ENCODE data around the gene FAM156A.
"Not testable (repeated sequence)": the region's sequence is repeated elsewhere in the genome, so short reads cannot be mapped to it uniquely, and the experiment has no call there.

The FAM156A gene

GRCh38 chrX:52974336-52974992, 16.1 kb upstream of the FAM156A start:
- H3K27ac ChIP-seq = not testable (repeated sequence)

DNA sequence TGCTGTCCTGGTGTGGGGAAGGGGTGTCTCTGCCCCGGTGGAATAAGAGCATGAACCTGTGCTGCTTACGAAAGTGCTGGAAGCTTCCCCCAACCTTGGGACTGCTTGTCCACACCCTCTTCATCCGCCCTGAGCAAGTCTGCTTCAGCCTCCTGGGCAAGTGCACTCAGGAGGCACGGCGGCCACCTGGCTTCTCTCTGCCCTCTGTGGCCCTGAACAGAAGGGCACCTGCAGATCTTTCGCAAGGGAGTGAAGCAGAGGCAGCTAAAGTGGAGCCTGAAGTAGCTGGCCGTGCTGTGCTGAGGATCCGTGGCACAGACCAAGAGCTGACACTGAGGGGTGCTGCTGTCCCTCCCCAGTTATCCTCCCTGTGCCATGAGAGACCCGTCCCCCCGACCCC, 9.6 kb upstream of the FAM156A start:
- H3K4me3 ChIP-seq, H3K27ac ChIP-seq: not testable (repeated sequence)

More at GRCh38 chrX:52974336-52974992, 16.1 kb upstream of the FAM156A start:
- not testable (repeated sequence) for H3K4me3 ChIP-seq

DNA sequence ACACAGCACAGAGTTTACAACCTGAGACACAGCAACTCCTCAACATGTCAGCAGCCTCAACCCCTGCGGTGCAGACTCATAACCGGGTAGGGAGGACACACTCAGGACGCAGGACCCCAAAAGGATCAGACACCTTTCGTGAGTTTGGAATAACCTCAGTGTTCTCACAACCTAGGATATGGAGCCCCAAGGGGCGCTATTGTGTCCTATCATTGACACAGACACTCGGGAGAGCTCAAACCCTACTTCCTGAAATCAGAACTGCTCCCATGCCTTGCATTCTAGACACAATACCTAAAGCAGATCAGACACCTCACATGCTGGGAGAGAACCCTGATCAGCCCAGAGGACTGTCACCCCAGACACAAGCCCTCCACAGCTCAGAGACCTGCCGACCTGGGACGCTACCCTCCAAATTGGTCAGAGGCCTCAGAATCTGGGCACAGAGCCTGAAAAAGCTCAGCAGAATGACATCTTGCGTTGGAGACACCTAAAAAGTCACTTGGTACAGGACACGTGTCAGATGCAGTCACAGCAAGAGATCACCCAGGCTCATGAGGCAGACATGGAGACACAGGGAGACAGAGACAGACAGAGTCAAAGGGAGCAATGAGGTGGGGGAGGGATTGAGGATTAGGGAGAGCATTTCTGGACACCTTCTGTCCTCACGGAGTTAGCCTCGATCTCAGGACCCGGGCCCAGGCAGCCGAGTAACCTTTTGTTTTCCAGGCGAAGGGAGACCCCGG, 8.8 kb upstream of the FAM156A start:
- H3K27ac ChIP-seq, H3K4me3 ChIP-seq: not testable (repeated sequence)

GRCh38 chrX:52958961-52959360, 643 bp upstream of the FAM156A start:
- H3K4me3 ChIP-seq, H3K27ac ChIP-seq: not testable (repeated sequence)

GRCh38 chrX:52949884-52950283, 8.4 kb downstream of the FAM156A start:
- H3K4me3 ChIP-seq, H3K27ac ChIP-seq: not testable (repeated sequence)

DNA sequence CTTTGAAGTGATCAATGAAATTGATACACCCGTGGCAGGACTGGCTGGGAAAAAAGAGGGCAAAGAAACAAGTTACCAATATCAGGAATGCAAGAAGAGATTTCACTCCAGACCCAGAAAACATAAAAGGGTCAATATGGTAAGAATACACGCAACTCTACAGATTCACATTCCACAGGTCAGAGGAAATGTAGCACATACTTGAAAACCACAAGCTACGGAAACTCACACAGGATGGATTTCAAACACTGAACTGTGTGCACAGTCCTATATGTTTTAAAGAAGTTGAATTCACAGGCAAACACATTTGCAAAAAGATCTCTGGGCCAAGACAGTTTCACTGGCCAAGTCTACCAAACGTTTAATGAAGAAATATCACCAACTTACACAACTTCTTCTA, 9.0 kb downstream of the FAM156A start:
- H3K4me3 ChIP-seq, H3K27ac ChIP-seq: not testable (repeated sequence)

DNA sequence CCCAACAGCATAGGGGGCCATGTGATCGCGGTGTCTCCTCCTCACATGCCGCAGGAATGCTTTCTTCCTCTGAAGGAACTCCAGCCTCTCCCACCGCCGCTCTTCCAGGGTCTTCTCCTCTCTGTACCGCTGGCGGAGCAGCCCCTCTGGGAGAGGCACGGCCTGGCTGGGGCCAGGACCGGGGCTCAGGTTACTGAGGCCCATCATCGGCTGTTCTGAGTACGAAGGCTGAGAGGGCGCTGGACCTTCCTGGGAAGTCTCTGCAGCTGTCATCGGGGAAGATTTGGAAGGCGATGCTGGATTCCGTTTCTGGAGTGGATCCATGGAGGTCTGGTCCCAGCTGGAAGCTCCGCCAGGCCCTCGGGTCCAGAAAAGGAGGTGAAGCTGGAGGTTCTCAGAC, 10.1 kb downstream of the FAM156A start:
- not testable (repeated sequence) for H3K27ac ChIP-seq, H3K4me3 ChIP-seq

GRCh38 chrX:52947501-52947900, 10.8 kb downstream of the FAM156A start:
- not testable (repeated sequence) for H3K4me3 ChIP-seq, H3K27ac ChIP-seq

- not testable (repeated sequence) for H3K4me3 ChIP-seq, H3K27ac ChIP-seq
Measured at GRCh38 chrX:52945838-52946494, 12.4 kb downstream of the FAM156A start.

DNA sequence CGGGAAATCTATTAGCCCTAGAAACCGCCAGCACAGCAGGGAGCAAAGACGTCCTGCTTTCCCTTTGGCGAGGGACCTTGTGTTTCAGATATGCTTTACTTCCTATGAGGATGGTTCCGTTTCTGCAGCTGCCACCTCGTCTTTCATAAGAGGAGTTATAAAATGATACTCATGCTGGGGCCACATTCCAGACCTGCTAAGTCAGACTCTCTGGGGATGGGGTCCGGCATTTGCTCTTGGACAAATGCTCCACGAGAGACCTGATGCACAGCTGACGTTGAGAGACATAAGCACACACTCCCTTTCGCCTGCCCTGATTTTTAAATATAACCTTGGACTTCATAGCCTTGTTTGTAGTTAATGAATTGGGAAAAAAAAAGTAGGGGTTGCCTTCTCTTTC, 16.6 kb downstream of the FAM156A start:
- H3K27ac ChIP-seq, H3K4me3 ChIP-seq: not testable (repeated sequence)

GRCh38 chrX:52940704-52941103, 17.6 kb downstream of the FAM156A start:
- not testable (repeated sequence) for H3K27ac ChIP-seq, H3K4me3 ChIP-seq

DNA sequence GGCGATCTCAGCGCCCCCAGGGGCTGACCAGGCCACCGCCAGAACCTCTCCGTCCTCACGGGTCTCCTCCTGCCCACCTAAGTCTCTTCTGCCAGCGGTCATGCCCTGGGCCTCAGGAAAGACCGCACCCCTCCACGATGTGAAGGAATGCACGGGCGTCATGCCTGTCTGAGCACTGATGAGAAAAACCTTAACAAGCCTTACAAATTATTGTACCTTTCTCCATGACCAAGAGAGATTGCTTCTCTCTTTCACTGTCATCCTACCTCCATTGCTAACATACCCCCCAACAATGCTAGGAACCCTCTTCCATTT, 22.9 kb downstream of the FAM156A start:
- peak overlapping the region; percentile 42 to 56 (median 45) for H3K4me3 ChIP-seq
- H3K27ac ChIP-seq = peak overlapping the region; percentile 74 to 99 (median 93)

- H3K27ac ChIP-seq = peak overlapping the region; percentile 74 to 99 (median 93)
- peak overlapping the region; percentile 42 to 56 (median 45) for H3K4me3 ChIP-seq
Measured at GRCh38 chrX:52934704-52935469, 23.4 kb downstream of the FAM156A start.

DNA sequence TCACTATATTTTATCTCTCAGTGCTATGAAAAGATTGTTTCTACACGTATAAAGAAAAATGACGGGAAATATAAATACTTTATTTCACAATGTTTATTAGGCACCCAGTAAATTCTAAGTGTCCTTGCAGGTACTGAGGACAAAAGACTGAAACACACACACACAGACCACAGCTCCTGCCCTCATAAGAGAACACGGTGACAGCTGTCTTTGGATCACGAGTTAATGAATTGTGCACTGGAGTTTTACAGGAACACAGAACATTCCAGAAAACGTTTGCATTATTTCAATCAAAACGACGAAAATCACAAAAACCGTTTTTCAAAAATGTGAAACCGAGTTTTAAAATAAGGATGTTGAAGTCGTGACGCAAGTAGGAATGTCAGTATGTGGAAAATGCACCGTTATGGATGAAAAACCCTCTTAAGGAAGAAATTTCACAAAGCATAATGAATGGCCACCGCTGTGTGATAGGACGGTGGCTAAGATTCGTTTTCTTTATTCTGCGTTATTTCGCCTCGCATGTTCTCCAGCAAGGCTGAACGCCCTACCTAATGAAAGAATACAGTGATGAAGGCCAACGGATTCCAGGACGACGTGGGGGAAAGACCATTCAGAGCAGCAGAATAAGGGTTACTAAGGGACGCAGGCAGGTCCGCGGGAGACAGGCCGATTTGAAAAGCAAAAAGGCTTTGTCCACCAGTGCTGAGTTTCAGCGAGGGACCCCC, 24.2 kb downstream of the FAM156A start:
- Histone ChIP-seq H3K27ac (peak overlapping the region in 20 of 21 experiments; percentile 85 to 99 (median 94)), H3K4me3 (peak overlapping the region; percentile 42 to 56 (median 45))

GRCh38 chrX:52933213-52933612, 25.1 kb downstream of the FAM156A start:
- no peak overlapping the region for H3K27ac ChIP-seq
- no peak overlapping the region for H3K4me3 ChIP-seq

DNA sequence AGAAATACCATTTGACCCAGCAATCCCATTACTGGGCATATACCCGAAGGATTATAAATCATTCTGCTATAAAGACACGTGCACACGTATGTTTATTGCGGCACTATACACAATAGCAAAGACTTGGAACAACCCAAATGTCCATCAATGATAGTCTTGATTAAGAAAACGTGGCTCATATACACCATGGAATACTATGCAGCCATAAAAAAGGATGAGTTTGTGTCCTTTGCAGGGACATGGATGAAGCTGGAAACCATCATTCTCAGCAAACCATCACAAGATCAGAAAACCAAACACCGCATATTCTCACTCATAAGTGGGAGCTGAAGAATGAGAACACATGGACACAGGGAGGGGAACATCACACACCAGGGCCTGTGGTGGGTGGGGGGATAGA, 28.1 kb downstream of the FAM156A start:
- H3K27ac ChIP-seq, H3K4me3 ChIP-seq: not testable (repeated sequence)

GRCh38 chrX:52923781-52924241, 34.5 kb downstream of the FAM156A start:
- Histone ChIP-seq H3K4me3 (no peak overlapping the region), H3K27ac (peak overlapping the region in 5 of 21 experiments; percentile 6 to 24 (median 7))

DNA sequence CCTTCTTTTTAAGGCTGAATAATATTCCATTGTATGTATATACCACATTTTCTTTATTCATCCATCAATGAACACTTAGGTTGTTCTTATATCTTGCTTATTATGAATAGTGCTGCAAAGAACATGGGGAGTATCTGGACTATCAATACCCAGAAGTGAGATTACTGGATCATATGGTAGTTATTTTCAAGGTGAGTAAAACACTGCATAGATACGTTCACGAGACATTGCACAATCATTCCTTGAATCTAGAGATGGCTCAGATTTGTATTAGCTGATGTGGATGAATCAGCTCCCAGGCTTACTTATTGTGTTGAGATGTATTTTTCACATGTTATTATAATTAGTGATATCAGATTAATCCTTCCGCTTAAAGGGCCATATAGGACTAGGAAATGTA, 43.6 kb downstream of the FAM156A start:
- H3K4me3 ChIP-seq, H3K27ac ChIP-seq: not testable (repeated sequence)

DNA sequence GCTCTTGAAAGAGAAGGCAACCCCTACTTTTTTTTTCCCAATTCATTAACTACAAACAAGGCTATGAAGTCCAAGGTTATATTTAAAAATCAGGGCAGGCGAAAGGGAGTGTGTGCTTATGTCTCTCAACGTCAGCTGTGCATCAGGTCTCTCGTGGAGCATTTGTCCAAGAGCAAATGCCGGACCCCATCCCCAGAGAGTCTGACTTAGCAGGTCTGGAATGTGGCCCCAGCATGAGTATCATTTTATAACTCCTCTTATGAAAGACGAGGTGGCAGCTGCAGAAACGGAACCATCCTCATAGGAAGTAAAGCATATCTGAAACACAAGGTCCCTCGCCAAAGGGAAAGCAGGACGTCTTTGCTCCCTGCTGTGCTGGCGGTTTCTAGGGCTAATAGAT, 44.6 kb downstream of the FAM156A start:
- not testable (repeated sequence) for H3K27ac ChIP-seq, H3K4me3 ChIP-seq
